ENCODE results near the gene GMDS.

- TF ChIP-seq ZNF280B (CRISPR knock-in tag; IDR thresholded peaks at IDR 0.05; ENCODE audit: borderline replicate concordance), result no peak
- TF ChIP-seq CTCF (CRISPR knock-in tag; IDR thresholded peaks at IDR 0.05), result no peak
- TF ChIP-seq ZNF747 (CRISPR knock-in tag; IDR thresholded peaks at IDR 0.05; ENCODE audit: borderline replicate concordance), result no peak
- no peak for TF ChIP-seq HBP1 (CRISPR knock-in tag; IDR thresholded peaks at IDR 0.05; ENCODE audit: low read depth)
- no peak for TF ChIP-seq ZSCAN5A (CRISPR knock-in tag; IDR thresholded peaks at IDR 0.05; ENCODE audit: borderline replicate concordance)
- TF ChIP-seq ZNF407 (CRISPR knock-in tag; IDR thresholded peaks at IDR 0.05; ENCODE audit: not compliant biosample characterization), result no peak
- no peak for TF ChIP-seq FOXA1 (IDR thresholded peaks at IDR 0.05)
- TF ChIP-seq FOXA1 (CRISPR knock-in tag; IDR thresholded peaks at IDR 0.05), result no peak
- TF ChIP-seq ZBTB8A (CRISPR knock-in tag; IDR thresholded peaks at IDR 0.05; ENCODE audit: borderline replicate concordance, low read depth), result no peak
- no peak for TF ChIP-seq HOXA9 (CRISPR knock-in tag; IDR thresholded peaks at IDR 0.05; ENCODE audit: borderline replicate concordance)
- TF ChIP-seq REST (IDR thresholded peaks at IDR 0.05; ENCODE audit: borderline replicate concordance in 1 of 2, low read depth in 1 of 2, low read length in 2 of 2), result no peak
Observed at GRCh38 chr6:1719922-1720321, 525.5 kb downstream of the GMDS start.
